HUDEP-2 (cell line): ENCODE results near the gene IRF7.

Experiments
- DNase-seq, 76 experiments: peaks; one replicate each; lab custom pipeline; 2025; ENCODE audit not compliant: unreplicated experiment in 76 of 76; lab: John Stamatoyannopoulos, UW

The IRF7 gene

GRCh38 chr11:641806-642370 is 26.1 kb upstream of the IRF7 start:
- no peak for DNase-seq

DNA sequence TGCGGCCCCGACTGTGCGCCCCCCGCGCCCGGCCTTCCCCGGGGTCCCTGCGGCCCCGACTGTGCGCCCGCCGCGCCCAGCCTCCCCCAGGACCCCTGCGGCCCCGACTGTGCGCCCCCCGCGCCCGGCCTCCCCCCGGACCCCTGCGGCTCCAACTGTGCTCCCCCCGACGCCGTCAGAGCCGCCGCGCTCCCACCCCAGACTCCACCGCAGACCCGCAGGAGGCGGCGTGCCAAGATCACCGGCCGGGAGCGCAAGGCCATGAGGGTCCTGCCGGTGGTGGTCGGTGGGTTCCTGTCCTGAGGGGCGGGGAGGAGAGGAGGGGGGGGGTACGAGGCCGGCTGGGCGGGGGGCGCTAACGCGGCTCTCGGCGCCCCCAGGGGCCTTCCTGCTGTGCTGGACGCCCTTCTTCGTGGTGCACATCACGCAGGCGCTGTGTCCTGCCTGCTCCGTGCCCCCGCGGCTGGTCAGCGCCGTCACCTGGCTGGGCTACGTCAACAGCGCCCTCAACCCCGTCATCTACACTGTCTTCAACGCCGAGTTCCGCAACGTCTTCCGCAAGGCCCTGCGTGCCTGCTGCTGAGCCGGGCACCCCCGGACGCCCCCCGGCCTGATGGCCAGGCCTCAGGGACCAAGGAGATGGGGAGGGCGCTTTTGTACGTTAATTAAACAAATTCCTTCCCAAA is 24.4 kb upstream of the IRF7 start:
- DNase-seq = no peak

- no peak for DNase-seq
Measured at GRCh38 chr11:639332-639955, 23.7 kb upstream of the IRF7 start.

DNA sequence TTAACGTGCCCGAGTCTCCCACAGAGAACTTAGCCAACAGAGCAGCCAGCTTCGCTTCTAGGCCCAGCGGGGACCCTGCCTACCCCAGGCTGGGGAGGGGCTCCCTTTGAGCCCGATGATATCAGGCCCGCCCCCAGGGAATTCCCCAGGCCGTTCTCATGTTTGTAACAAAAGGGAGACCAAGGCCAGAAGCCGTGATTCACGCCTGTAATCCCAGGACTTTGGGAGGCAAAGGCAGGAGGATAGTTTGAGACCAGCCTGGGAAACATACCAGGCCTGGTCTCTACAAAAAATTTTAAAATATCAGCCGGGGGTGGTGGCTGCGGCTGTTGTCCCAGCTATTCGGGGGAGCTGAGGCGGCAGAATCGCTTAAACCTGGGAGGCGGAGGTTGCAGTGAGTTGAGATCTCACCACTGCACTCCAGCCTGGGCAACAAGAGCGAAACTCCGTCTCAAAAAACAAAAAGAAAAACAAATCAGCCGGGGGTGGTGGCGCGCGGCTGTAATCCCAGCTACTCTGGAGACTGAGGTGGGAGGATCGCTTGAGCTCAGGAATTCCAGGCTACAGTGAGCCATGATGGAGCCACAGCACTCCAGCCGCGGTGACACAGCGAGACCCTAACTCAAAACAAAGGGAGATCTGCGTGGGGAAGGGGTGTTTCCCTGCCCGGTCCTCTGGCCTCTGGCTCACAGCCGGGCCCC is 23.0 kb upstream of the IRF7 start:
- DNase-seq = no peak

DNA sequence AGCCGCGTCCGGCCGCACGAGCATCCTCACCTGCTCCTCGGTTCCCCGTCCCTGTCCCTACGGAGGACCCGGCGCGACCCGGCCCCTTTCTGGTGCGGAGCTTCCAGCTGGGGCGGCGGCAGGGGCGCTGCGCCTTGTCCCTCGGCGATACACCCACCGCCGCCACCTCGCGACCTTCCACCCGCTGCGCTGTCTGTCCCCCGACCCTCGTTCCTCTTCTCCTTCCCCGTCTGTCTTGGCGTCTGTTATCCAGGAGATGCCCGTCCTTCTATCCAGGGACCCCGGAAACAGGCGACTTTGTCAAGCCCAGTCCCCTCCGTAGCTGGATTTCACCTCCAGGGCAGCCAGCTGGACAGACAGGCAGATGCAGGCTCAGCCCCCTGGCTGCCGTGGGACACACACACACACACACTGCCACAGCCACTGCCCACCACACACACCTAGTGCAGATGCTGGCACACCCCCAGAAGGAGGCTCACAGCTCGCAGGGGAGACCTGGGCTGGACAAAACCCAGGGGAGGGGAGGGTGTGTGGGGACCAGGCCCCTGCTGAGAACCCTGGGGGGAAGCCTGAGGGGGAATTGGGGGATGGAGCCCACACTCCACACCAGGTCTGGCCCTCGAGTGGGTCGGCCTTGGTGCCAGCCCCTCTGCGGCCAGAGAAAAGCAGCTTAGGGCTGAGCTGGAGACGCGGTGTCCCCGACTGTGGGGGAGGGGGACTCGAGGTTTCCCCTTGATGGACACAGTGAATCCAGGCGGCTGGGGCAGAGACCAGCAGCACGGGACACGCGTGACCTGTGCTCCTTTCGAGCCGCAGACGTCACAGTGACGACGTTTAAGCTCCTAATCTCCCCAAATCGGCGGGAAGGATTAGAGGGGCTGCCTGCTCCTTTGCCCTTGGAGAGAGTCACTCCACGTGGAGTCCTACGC is 22.1 kb upstream of the IRF7 start:
- DNase-seq = no peak

DNA sequence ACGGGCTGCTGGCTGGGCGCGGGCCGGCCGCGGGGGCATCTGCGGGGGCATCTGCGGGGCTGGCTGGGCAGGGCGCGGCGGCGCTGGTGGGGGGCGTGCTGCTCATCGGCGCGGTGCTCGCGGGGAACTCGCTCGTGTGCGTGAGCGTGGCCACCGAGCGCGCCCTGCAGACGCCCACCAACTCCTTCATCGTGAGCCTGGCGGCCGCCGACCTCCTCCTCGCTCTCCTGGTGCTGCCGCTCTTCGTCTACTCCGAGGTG is 21.5 kb upstream of the IRF7 start:
- DNase-seq = no peak

- DNase-seq = no peak
Measured at GRCh38 chr11:636511-637332, 21.0 kb upstream of the IRF7 start, which contains the start of gene DRD4. Gene DRD4, plus strand, starts transcription at chr11:637269. Its CDS starts 36 bp downstream, at chr11:637305.

DNA sequence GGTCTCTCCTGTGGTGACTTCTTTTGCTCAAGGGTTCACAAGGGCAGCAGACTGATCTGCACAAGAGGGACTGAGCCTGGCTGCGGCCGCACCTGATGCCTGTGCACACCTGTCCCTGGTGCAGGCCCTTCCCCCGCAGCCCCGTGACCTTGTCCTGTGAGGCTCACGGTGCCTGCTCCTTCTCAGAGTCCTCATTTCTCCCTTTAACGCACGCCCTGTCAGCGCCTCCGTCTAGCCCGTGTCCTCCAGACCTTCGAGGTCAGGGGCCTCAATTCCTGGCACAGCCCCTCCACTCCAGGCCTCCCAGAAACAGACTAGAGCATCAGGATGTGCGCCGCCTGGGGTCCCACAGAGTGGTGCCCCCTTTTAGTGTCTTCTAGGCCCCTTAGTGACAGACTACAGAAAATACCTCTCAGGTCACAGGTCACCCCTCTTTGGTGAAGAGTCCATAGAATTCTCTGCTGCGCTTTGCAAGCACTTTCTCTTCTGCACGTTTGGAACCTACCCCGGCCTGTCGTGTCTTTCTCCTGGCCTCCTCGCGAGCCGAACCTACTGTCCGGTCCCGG is 20.3 kb upstream of the IRF7 start:
- no peak for DNase-seq

- no peak for DNase-seq
Measured at GRCh38 chr11:630871-631270, 15.1 kb upstream of the IRF7 start.

DNA sequence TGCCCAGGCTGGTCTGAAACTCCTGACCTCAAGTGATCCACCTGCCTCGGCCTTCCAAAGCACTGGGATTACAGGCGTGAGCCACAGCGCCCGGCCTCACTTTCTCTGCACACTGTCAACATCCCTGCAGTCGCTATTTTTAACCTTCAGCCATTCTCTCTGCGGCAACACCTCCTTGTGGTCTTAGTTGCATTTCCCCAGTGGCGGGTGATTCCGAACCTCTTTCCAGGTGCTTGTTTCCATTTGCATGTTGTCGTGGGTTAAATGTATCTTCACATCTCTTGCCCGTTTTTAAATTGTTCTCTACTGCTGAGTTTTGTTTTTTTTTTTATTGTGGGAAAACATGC is 13.5 kb upstream of the IRF7 start:
- no peak for DNase-seq

- no peak for DNase-seq
Measured at GRCh38 chr11:628056-628455, 12.3 kb upstream of the IRF7 start.

DNA sequence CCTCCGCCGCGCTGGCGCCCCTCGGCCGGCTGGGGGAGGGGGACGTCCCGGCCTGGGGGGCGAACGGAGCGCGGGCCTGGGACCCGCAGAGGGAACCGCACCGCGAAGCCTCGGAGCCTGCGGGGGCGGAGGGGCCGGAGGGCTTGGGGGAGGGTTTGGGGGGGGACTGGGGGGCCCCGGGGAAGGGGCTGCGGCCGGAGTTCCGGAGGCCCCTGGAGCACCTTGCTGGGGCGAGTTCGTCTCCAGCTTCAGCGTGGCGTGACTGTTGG is 11.5 kb upstream of the IRF7 start:
- no peak for DNase-seq

- no peak for DNase-seq
Measured at GRCh38 chr11:626475-627307, 10.9 kb upstream of the IRF7 start, which contains the start of gene SCT. Gene SCT, minus strand, starts transcription at chr11:627181. Its CDS starts 38 bp downstream, at chr11:627143.

DNA sequence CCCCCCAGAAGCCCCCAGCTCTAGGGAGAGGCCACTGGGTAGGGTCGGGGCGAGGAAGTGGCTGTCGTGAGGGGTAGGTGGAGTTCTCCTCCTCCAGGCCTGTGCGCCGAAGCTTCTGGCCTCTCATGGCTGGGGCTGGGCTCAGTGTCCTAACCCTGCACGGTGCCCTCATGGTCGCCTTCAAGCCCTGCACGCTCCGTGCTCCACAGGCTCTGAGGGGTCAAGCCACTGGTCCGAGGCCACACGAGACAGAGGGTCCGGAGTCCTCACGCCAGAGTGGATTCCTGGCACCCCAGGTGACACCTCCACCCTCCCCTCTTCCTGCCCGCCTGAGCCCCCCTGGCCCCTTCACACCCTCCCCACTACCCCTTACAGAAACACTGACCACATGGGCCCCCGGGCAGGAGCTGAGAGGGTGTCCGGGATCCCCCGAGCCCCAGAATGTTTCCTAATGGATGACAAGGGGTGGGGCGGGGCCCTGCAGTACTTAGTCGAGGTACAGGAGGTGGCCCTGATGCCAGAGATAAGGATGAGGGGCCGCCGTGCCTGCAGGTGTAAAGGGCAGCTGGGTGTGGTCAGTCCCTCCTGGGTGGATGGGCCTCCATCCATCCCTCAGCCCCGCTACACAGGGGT is 10.0 kb upstream of the IRF7 start:
- DNase-seq = no peak

GRCh38 chr11:624705-625635 is 9.2 kb upstream of the IRF7 start, which contains the start of gene CDHR5:
Gene CDHR5, minus strand, starts transcription at chr11:624955. Its CDS starts 53 bp downstream, at chr11:624902.
- DNase-seq = no peak

DNA sequence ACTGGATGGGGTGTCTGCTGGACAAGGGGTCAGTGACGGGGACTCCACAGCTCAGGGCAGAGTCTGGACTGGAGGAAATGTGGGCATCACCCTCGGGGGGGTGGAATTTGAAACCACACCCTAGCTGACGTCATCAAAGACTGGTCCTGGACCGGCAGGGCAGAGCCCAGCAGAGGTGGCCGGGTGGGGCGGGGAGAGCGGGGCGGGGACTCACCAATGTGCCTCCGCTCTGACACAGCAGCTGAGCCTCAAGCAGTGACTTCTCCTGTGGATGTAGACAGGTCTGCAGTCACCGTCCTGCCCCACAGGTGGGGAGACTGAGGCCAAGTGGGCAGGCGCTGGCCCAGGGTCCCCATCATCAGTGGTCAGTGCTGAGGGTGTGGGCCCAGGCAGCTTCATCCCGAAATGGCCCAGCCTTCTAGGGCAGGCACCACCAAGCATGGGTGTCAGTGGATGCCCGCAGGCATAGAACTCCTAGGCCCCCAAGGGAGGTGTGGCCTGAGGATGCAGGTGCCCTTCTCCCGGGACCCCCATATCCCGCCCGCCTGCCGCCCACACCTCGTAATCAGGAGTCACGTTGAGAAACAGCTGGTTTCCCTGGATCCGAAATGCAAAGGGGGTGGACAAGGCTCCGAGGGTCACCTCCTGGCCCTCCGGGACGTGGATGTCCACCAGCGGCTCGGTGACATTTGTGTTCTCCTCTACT is 8.4 kb upstream of the IRF7 start:
- DNase-seq = peak in 43 of 76 experiments; percentile 8 to 69 (median 38)

DNA sequence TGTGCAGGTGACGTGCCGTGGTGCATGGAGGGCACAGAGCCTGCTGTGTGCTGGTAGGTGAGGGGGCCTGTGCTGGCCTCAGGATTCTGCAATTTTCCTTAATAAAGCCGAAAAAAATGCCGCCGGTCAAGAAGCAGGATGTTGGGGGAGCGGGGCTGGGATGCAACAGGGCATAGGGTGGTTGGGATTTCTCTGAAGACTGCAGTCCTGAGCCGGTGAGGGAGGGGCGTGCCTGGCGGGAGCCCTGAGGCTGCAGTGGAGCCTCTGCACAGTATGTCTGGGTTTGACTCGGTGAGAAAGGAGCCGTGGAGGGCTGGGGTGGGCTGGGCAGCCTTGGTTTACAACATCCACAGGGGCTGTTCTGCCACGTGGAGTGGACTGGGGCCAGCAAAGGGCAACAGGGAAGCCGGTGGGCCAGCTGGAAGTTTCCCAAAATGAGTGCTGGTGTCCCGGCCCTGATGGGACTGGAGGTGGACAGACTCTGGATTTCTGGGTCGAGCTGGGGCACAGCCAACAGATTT is 7.7 kb upstream of the IRF7 start:
- DNase-seq = no peak
